Panc1 (cell line): ENCODE results near the gene NPAS2. TPM values are rescaled to one million over a fixed set of nuclear protein-coding genes. Genes with fewer than 3 reads are reported as not detected.

Experiments
- ATAC-seq: fragments of 200-7000 bp; cut with Tn5 transposase; 2 replicates; pipeline ENCODE4 v1.9.1; 2020; ENCODE audit warnings: mild to moderate bottlenecking, moderate library complexity
- BruUV-seq: library from RNA; stranded (reverse); fragments of 400-500 nt; replicated peaks from 2 replicates; lab custom pipeline; 2021; lab: Mats Ljungman, UMichigan
- CTCF ChIA-PET: fragments of 300-600 bp; sonication (Branson Sonifier 250); formaldehyde crosslinking; loops from one replicate; lab custom pipeline; 2022; ENCODE audit warnings: antibody characterized with exemption; lab: Charles Lee
- POLR2A ChIA-PET: fragments of 300-600 bp; sonication (Branson Sonifier 250); formaldehyde crosslinking; loops from one replicate; lab custom pipeline; 2022; ENCODE audit warnings: antibody characterized with exemption; lab: Charles Lee
- DNase-seq: peaks from one replicate; pipeline ENCODE4 v3.0.0-alpha.2; 2010; ENCODE audit warnings: low read depth, low spot score
- H3K27ac ChIP-seq: 2 replicates; pipeline ENCODE4 v1.5.1; 2011; ENCODE audit warnings: mild to moderate bottlenecking, low read length, inconsistent platforms
- H3K27me3 ChIP-seq: fragments of 200-500 bp; sonication (Bioruptor generic); 2 replicates; pipeline ENCODE4 v1.6.0; 2014; ENCODE audit warnings: low read length, inconsistent platforms; ENCODE audit not compliant: control insufficient read depth, insufficient read depth
- H3K36me3 ChIP-seq: fragments of 200-500 bp; sonication (Bioruptor generic); 2 replicates; pipeline ENCODE4 v1.5.1; 2014; ENCODE audit warnings: inconsistent platforms, mild to moderate bottlenecking, low read length, moderate library complexity; ENCODE audit not compliant: control insufficient read depth, insufficient read depth
- H3K4me1 ChIP-seq: 2 replicates; pipeline ENCODE4 v1.5.1; 2011; ENCODE audit warnings: inconsistent platforms, mild to moderate bottlenecking, low read length, moderate library complexity; ENCODE audit not compliant: control insufficient read depth, insufficient read depth
- H3K4me3 ChIP-seq, 2 experiments: 2 replicates each; pipeline ENCODE4 v1.5.1; 2011 to 2012; ENCODE audit warnings: low read depth in 2 of 2, low read length in 2 of 2, mild to moderate bottlenecking in 2 of 2, inconsistent platforms in 1 of 2, moderate library complexity in 1 of 2
- H3K9me3 ChIP-seq: fragments of 200-500 bp; sonication (Bioruptor generic); 2 replicates; pipeline ENCODE4 v1.5.1; 2014; ENCODE audit warnings: low read depth, mild to moderate bottlenecking, inconsistent platforms, low read length, moderate library complexity; ENCODE audit not compliant: control insufficient read depth, insufficient read depth
- POLR2AphosphoS5 ChIP-seq: IDR thresholded peaks from 2 replicates; pipeline ENCODE4 v1.6.1; 2012; ENCODE audit warnings: mild to moderate bottlenecking, low read depth, low read length, moderate library complexity
- SIN3A ChIP-seq: IDR thresholded peaks from 2 replicates; pipeline ENCODE4 v1.6.1; 2012; ENCODE audit warnings: low read depth, mild to moderate bottlenecking, low read length, moderate library complexity, borderline replicate concordance; ENCODE audit not compliant: insufficient read depth
- TCF7L2 ChIP-seq: IDR thresholded peaks from 2 replicates; pipeline ENCODE4 v1.6.1; 2011; ENCODE audit warnings: mild to moderate bottlenecking, low read depth, low read length, inconsistent platforms
- in situ Hi-C: cut with HindIII; loops from 2 replicates; pipeline ENCODE4 v1.10.0; 2016; ENCODE audit warnings: low sequenced_read_pairs, low pct_unique_long_range_greater_than_20kb
- intact Hi-C: fragments of 100-400 bp; cut with micrococcal nuclease; formaldehyde crosslinking; loops from one replicate; pipeline ENCODE4 v1.10.0; 2022; ENCODE audit not compliant: unreplicated experiment
- total RNA-seq: library from RNA; stranded (reverse); gene quantifications from one replicate; pipeline ENCODE4 v1.2.1, GENCODE V29; 2021; ENCODE audit not compliant: unreplicated experiment
- TF ChIP-seq, protein P1 (sequence below): fragments of 450-650 bp; IDR thresholded peaks from 2 replicates; pipeline ENCODE4 v1.5.1; 2017; ENCODE audit warnings: mild to moderate bottlenecking
- TF ChIP-seq, protein P2 (sequence below), 2 experiments: IDR thresholded peaks; 2 replicates each; pipeline ENCODE4 v1.6.1; 2011 to 2012; ENCODE audit warnings: low read depth in 2 of 2, control low read depth in 1 of 2, low read length in 1 of 2, mild to moderate bottlenecking in 1 of 2, moderate library complexity in 1 of 2; ENCODE audit not compliant: insufficient read depth in 1 of 2

The NPAS2 gene
- total RNA-seq, 1 experiment from 2014 or later: 72.8 TPM

DNA sequence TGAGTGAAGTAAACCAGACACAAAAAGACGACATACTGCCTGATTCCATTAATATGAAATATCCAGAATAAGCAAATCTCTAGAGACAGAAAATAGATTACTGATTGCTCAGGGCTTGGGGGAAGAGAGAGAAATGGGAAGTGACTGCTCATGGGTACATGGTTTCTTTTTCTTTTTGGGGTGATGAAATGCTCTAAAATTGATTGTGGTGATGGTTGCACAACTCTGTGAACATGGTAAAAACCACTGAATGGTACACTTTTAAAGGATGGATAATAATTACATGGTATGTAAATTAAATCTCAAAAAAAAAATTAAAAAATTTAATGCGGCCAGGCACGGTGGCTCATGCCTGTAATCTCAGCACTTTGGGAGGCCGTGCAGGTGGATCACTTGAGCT lies 221.5 kb downstream of the NPAS2 start:
- no TSS peak for BruUV-seq
- intact Hi-C loops (no loop called here), in situ Hi-C loops (no loop called here)
- ChIA-PET POLR2A (no interaction called here), CTCF (no interaction called here)
- TF ChIP-seq SIN3A (no peak), TCF7L2 (no peak), POLR2AphosphoS5 (no peak)
- TF ChIP-seq, protein P1, sequence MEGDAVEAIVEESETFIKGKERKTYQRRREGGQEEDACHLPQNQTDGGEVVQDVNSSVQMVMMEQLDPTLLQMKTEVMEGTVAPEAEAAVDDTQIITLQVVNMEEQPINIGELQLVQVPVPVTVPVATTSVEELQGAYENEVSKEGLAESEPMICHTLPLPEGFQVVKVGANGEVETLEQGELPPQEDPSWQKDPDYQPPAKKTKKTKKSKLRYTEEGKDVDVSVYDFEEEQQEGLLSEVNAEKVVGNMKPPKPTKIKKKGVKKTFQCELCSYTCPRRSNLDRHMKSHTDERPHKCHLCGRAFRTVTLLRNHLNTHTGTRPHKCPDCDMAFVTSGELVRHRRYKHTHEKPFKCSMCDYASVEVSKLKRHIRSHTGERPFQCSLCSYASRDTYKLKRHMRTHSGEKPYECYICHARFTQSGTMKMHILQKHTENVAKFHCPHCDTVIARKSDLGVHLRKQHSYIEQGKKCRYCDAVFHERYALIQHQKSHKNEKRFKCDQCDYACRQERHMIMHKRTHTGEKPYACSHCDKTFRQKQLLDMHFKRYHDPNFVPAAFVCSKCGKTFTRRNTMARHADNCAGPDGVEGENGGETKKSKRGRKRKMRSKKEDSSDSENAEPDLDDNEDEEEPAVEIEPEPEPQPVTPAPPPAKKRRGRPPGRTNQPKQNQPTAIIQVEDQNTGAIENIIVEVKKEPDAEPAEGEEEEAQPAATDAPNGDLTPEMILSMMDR: no peak
- TF ChIP-seq, protein P2, sequence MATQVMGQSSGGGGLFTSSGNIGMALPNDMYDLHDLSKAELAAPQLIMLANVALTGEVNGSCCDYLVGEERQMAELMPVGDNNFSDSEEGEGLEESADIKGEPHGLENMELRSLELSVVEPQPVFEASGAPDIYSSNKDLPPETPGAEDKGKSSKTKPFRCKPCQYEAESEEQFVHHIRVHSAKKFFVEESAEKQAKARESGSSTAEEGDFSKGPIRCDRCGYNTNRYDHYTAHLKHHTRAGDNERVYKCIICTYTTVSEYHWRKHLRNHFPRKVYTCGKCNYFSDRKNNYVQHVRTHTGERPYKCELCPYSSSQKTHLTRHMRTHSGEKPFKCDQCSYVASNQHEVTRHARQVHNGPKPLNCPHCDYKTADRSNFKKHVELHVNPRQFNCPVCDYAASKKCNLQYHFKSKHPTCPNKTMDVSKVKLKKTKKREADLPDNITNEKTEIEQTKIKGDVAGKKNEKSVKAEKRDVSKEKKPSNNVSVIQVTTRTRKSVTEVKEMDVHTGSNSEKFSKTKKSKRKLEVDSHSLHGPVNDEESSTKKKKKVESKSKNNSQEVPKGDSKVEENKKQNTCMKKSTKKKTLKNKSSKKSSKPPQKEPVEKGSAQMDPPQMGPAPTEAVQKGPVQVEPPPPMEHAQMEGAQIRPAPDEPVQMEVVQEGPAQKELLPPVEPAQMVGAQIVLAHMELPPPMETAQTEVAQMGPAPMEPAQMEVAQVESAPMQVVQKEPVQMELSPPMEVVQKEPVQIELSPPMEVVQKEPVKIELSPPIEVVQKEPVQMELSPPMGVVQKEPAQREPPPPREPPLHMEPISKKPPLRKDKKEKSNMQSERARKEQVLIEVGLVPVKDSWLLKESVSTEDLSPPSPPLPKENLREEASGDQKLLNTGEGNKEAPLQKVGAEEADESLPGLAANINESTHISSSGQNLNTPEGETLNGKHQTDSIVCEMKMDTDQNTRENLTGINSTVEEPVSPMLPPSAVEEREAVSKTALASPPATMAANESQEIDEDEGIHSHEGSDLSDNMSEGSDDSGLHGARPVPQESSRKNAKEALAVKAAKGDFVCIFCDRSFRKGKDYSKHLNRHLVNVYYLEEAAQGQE (IDR thresholded peaks at IDR 0.05; ENCODE audit: insufficient read depth in 1 of 2, low read depth in 2 of 2, low read length in 1 of 2): no peak
- no peak for ATAC-seq
- H3K9me3 ChIP-seq: no peaks in the 10 kb centered on the region
- DNase-seq: no peak
- H3K4me1 ChIP-seq: peaks cover 9% of the 10 kb centered on the region; the same call in 1 of the 2 replicates
- H3K27me3 ChIP-seq: no peaks in the 10 kb centered on the region
- peaks cover 39% of the 10 kb centered on the region for H3K36me3 ChIP-seq
- no peak overlapping the region for H3K27ac ChIP-seq
- H3K4me3 ChIP-seq: no peak overlapping the region

DNA sequence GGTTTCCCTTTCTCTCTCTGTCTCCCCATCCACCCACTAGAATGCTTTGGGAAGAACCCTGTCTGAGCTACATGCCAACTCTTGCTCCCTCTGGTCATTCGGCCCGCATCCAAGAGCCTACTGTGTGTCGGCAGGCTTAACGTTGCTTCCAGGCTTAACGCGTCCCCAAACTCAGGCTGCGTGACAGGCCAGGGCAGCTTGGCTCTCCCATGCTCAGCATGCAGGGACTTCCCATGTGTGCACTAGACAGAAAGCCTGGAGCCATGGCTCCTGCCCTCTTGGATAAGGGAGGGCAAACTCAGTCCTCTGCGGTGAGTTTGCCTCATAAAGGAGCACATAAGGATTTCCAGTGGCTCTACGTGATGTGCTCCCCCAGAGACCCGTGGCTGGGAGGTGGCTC lies 225.4 kb downstream of the NPAS2 start:
- ChIA-PET CTCF (no interaction called here), POLR2A (no interaction called here)
- no peak overlapping the region for H3K4me3 ChIP-seq
- no peaks in the 10 kb centered on the region for H3K27me3 ChIP-seq
- no peak overlapping the region for H3K27ac ChIP-seq
- no peak for TF ChIP-seq POLR2AphosphoS5
- no peak for TF ChIP-seq TCF7L2
- TF ChIP-seq, protein P1: no peak
- no peak for TF ChIP-seq SIN3A
- TF ChIP-seq, protein P2 (IDR thresholded peaks at IDR 0.05; ENCODE audit: insufficient read depth in 1 of 2, low read depth in 2 of 2, low read length in 1 of 2): no peak
- no peaks in the 10 kb centered on the region for H3K9me3 ChIP-seq
- peaks cover 16% of the 10 kb centered on the region for H3K4me1 ChIP-seq
- DNase-seq (no peak), ATAC-seq (no peak)
- peaks cover 31% of the 10 kb centered on the region for H3K36me3 ChIP-seq
- BruUV-seq: no TSS peak
- intact Hi-C loops: no loop called here
- in situ Hi-C loops: no loop called here

Other genes starting within 250 kb of the NPAS2 start
- 682 TPM for gene RPL31, start 182.2 kb downstream of the NPAS2 start, total RNA-seq